22Rv1 (cell line): ENCODE data around the gene KCNJ3.

Experiments used
- H3K27ac ChIP-seq: fragments of 450-650 bp; 2 replicates; pipeline ENCODE4 v1.5.1; 2017
- ZFX ChIP-seq: fragments of 450-650 bp; IDR thresholded peaks from 2 replicates; pipeline ENCODE4 v1.6.1; 2017; ENCODE audit warnings: antibody characterized with exemption, borderline replicate concordance
- TF ChIP-seq, protein P1 (sequence below): fragments of 450-650 bp; IDR thresholded peaks from 2 replicates; pipeline ENCODE4 v1.5.1; 2017; ENCODE audit warnings: mild to moderate bottlenecking

KCNJ3 gene

DNA sequence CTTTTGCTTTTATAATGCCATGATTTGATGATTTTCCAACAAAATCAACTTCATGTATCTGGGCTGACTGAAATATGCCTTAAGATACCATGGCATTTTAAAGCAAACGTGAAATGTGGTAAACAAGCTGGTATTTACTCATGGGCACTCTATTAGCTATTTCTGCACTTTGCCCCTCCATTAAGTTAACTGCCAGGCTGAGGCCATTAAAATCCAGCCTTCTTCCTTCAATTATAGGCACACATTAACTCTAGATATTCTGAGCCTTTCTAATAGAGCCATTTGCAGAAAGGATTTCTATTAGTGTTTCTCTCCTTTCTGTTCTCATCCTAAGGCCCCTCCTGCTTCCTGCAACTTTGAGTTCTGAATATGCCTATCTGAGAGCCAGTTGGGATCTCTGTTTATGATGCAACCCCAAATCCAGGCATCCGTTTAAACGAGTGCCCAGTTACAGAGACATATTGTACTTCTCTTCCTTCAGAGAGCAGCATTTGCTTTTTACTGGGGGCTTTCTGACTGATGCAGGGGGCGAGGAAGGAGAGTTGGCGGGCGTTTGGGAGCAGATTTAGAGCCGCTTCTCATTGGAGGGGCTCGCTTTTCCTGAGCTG lies 1.6 kb upstream of the KCNJ3 start:
- TF ChIP-seq, protein P1, sequence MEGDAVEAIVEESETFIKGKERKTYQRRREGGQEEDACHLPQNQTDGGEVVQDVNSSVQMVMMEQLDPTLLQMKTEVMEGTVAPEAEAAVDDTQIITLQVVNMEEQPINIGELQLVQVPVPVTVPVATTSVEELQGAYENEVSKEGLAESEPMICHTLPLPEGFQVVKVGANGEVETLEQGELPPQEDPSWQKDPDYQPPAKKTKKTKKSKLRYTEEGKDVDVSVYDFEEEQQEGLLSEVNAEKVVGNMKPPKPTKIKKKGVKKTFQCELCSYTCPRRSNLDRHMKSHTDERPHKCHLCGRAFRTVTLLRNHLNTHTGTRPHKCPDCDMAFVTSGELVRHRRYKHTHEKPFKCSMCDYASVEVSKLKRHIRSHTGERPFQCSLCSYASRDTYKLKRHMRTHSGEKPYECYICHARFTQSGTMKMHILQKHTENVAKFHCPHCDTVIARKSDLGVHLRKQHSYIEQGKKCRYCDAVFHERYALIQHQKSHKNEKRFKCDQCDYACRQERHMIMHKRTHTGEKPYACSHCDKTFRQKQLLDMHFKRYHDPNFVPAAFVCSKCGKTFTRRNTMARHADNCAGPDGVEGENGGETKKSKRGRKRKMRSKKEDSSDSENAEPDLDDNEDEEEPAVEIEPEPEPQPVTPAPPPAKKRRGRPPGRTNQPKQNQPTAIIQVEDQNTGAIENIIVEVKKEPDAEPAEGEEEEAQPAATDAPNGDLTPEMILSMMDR: no peak
- TF ChIP-seq ZFX: no peak
- peak overlapping the region; percentile 63 for H3K27ac ChIP-seq

DNA sequence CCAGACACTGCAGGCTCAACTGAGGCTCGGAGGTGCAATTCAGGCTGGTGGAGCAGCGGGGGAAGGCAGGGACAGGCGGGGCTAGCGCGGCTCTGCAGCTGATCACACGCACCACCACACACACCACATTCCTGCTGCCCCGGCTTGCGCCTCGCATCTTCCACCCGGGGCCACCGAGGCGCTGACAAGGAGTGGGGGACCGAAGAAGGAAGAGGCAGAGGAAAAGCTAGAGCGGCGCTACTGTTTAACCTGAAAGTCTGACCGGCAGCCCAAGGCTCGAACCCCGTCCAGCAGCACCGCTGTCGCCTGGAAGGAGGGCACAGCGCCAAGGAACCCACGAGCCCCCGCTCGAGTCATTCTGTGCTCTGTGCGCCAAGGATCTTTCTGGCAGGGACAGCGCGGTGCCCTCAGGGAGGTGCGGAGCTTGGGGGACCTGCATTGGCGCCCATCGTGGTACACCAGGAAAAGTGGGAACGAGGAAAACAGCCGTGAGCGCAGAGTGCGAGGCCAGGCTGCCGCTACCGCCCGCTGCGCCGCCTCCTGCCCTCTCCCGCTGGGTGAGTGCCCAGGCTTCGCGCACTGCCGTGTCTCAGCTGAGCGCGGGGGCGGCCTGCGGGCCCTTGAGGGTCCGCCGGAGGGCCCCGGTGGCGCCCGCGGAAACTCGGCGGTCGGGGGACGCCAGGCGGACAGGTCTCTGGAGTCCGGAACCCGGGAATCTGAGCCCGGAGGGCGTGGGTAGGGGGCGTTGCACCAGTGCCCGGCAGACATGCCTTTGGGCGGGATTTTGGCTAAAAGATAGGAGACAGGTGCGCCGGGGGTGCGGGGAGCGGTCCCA lies 860 bp upstream of the KCNJ3 start:
- TF ChIP-seq, protein P1: no peak
- TF ChIP-seq ZFX: no peak
- peak overlapping the region; percentile 63 for H3K27ac ChIP-seq

DNA sequence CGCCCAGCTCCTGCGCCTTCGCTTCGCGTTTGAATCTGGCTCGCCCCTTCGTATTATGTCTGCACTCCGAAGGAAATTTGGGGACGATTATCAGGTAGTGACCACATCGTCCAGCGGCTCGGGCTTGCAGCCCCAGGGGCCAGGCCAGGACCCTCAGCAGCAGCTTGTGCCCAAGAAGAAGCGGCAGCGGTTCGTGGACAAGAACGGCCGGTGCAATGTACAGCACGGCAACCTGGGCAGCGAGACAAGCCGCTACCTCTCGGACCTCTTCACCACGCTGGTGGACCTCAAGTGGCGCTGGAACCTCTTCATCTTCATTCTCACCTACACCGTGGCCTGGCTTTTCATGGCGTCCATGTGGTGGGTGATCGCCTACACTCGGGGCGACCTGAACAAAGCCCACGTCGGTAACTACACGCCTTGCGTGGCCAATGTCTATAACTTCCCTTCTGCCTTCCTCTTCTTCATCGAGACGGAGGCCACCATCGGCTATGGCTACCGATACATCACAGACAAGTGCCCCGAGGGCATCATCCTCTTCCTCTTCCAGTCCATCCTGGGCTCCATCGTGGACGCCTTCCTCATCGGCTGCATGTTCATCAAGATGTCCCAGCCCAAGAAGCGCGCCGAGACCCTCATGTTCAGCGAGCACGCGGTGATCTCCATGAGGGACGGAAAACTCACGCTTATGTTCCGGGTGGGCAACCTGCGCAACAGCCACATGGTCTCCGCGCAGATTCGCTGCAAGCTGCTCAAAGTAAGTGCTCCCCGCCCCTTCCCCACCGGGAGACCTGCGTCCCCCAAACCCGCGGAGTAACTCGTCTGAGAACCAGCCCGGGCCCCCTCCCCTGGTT lies 453 bp downstream of the KCNJ3 start:
- TF ChIP-seq, protein P1: no peak
- TF ChIP-seq ZFX: no peak
- H3K27ac ChIP-seq: no peak overlapping the region

DNA sequence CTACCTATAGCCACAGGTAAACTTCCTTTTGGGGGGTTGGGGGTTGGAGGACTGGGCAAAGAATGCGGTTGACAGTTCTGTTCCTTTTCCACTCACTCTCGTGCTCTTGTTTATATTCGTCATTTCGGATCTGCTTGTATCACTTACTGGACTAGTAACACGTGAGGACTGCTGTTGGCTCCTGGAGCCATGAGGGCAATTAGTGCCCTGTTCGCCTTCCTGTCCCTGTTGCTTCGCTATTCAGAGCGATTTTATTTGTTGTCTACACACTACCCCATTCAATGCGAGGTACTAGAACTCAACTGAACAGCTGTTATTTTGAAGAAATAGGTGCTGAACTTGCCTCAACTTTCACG lies 1.1 kb downstream of the KCNJ3 start:
- no peak overlapping the region for H3K27ac ChIP-seq
- TF ChIP-seq, protein P1: no peak
- no peak for TF ChIP-seq ZFX

DNA sequence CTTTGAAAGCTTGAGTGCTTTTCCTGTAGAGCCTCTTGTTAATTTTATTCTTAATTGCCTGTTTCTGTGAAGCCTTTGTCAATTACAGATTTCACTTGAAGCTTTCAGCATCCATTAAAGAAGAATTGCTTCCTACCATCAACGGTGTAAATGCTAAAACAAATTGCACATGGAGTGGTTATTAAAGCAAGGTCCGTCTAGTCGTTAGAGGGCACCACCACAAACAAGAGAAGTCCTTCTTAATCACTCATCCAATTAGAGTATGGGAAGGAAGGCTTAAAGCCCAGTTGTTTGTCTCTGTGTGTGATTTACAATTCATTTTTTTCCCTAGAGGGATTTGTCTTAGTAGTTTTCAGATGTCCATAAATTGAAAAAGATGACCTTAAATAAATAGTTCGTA lies 1.6 kb downstream of the KCNJ3 start:
- no peak overlapping the region for H3K27ac ChIP-seq
- TF ChIP-seq, protein P1: no peak

DNA sequence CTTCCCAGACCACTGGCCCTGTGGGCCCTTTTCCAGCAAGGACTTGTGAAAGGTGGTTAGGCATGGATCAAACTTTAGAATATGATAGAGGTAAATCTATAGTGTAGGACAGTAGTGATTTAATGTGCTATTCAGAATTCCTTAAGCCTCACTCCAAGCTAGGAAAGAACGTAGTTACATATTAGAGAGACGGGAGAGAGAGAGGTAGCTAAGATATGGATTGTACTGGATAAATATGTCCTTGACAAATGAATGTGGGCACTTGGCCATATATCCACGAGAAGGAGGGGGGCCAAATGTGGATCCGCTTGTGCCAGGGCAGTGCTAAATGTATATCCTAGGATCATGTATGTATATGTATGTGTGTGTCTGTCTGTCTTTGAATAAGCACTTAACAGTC lies 6.5 kb downstream of the KCNJ3 start:
- no peak for TF ChIP-seq ZFX
- TF ChIP-seq, protein P1: no peak
- no peak overlapping the region for H3K27ac ChIP-seq

DNA sequence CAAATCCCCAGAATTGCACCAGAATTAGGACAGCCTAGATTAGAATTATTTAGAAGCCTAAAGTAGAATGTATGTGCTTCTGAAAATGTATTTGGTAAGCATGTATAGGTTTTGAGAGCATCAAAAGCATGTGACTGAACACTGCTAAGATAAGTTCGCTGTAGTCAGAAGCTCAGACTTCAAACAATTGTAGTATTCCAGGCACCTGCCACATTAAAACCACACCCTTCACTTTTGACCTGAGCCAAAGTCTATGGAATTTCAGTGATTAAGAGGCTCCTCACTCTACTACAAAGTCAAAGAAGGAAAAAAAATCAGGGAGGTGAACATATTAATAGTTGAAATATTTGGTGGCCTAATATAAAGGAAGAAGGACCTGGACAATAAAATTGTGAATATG lies 8.2 kb downstream of the KCNJ3 start:
- H3K27ac ChIP-seq: peak overlapping the region; percentile 81
- TF ChIP-seq, protein P1: no peak
- no peak for TF ChIP-seq ZFX
